ENCODE data around the gene FMO1.

Gene FMO1

GRCh38 chr1:171266930-171267329 lies 18.6 kb downstream of the FMO1 start:
- Histone ChIP-seq H3K9ac (ENCODE audit: low read length) (no peak overlapping the region), H3K27me3 (ENCODE audit: low read depth, low read length) (no peaks in the 10 kb centered on the region), H3K4me3 (ENCODE audit: low read length) (no peak overlapping the region), H3K79me2 (ENCODE audit: low read length) (no peaks in the 10 kb centered on the region), H3K4me2 (ENCODE audit: low read length) (no peak overlapping the region), H2AFZ (ENCODE audit: low read depth, low read length) (no peak overlapping the region), H3K36me3 (replicated peaks; ENCODE audit: low read depth, low read length) (no peaks in the 10 kb centered on the region), H4K20me1 (ENCODE audit: insufficient read depth, low read length) (no peaks in the 10 kb centered on the region), H3K4me1 (ENCODE audit: low read length) (peaks cover 10% of the 10 kb centered on the region), H3K27ac (ENCODE audit: low read length) (no peak overlapping the region), H3K9me3 (ENCODE audit: insufficient read depth, low read length) (no peaks in the 10 kb centered on the region)
- TF ChIP-seq EZH2phosphoT487 (IDR thresholded peaks at IDR 0.05; ENCODE audit: low read depth), result no peak
- TF ChIP-seq CTCF (IDR thresholded peaks at IDR 0.05; ENCODE audit: low read depth, low read length), result peak; percentile 21; the same call in 1 of the 2 replicates

GRCh38 chr1:171267391-171267790 lies 19.1 kb downstream of the FMO1 start:
- Histone ChIP-seq H3K9ac (ENCODE audit: low read length) (no peak overlapping the region), H3K4me2 (ENCODE audit: low read length) (no peak overlapping the region), H3K36me3 (replicated peaks; ENCODE audit: low read depth, low read length) (no peaks in the 10 kb centered on the region), H3K79me2 (ENCODE audit: low read length) (no peaks in the 10 kb centered on the region), H3K27ac (ENCODE audit: low read length) (no peak overlapping the region), H2AFZ (ENCODE audit: low read depth, low read length) (no peak overlapping the region), H4K20me1 (ENCODE audit: insufficient read depth, low read length) (no peaks in the 10 kb centered on the region), H3K9me3 (ENCODE audit: insufficient read depth, low read length) (no peaks in the 10 kb centered on the region), H3K4me3 (ENCODE audit: low read length) (no peak overlapping the region), H3K4me1 (ENCODE audit: low read length) (peaks cover 10% of the 10 kb centered on the region), H3K27me3 (ENCODE audit: low read depth, low read length) (no peaks in the 10 kb centered on the region)
- TF ChIP-seq CTCF (IDR thresholded peaks at IDR 0.05; ENCODE audit: low read depth, low read length) (no peak), EZH2phosphoT487 (IDR thresholded peaks at IDR 0.05; ENCODE audit: low read depth) (no peak)

GRCh38 chr1:171270806-171271205 lies 22.5 kb downstream of the FMO1 start:
- H4K20me1 ChIP-seq (ENCODE audit: insufficient read depth, low read length), result no peaks in the 10 kb centered on the region
- H3K79me2 ChIP-seq (ENCODE audit: low read length), result no peaks in the 10 kb centered on the region
- no peaks in the 10 kb centered on the region for H3K9me3 ChIP-seq (ENCODE audit: insufficient read depth, low read length)
- peaks cover 10% of the 10 kb centered on the region for H3K4me1 ChIP-seq (ENCODE audit: low read length)
- H3K36me3 ChIP-seq (replicated peaks; ENCODE audit: low read depth, low read length), result no peaks in the 10 kb centered on the region
- no peaks in the 10 kb centered on the region for H3K27me3 ChIP-seq (ENCODE audit: low read depth, low read length)
- no peak overlapping the region for H2AFZ ChIP-seq (ENCODE audit: low read depth, low read length)
- no peak overlapping the region for H3K4me2 ChIP-seq (ENCODE audit: low read length)
- TF ChIP-seq EZH2phosphoT487 (IDR thresholded peaks at IDR 0.05; ENCODE audit: low read depth), result no peak
- no peak for TF ChIP-seq CTCF (IDR thresholded peaks at IDR 0.05; ENCODE audit: low read depth, low read length)
- no peak overlapping the region for H3K9ac ChIP-seq (ENCODE audit: low read length)
- no peak overlapping the region for H3K4me3 ChIP-seq (ENCODE audit: low read length)
- no peak overlapping the region for H3K27ac ChIP-seq (ENCODE audit: low read length)

GRCh38 chr1:171277534-171277933 lies 29.2 kb downstream of the FMO1 start:
- Histone ChIP-seq H3K4me3 (ENCODE audit: low read length) (no peak overlapping the region), H2AFZ (ENCODE audit: low read depth, low read length) (no peak overlapping the region), H3K27ac (ENCODE audit: low read length) (no peak overlapping the region), H3K4me2 (ENCODE audit: low read length) (no peak overlapping the region), H3K79me2 (ENCODE audit: low read length) (no peaks in the 10 kb centered on the region), H3K9ac (ENCODE audit: low read length) (no peak overlapping the region), H4K20me1 (ENCODE audit: insufficient read depth, low read length) (no peaks in the 10 kb centered on the region), H3K4me1 (ENCODE audit: low read length) (peaks cover 42% of the 10 kb centered on the region), H3K9me3 (ENCODE audit: insufficient read depth, low read length) (no peaks in the 10 kb centered on the region), H3K27me3 (ENCODE audit: low read depth, low read length) (no peaks in the 10 kb centered on the region), H3K36me3 (replicated peaks; ENCODE audit: low read depth, low read length) (no peaks in the 10 kb centered on the region)
- TF ChIP-seq EZH2phosphoT487 (IDR thresholded peaks at IDR 0.05; ENCODE audit: low read depth) (no peak), CTCF (IDR thresholded peaks at IDR 0.05; ENCODE audit: low read depth, low read length) (no peak)
